ENCODE results near the gene CHGA.

The CHGA gene

GRCh38 chr14:92926180-92926845 lies 3.4 kb downstream of the CHGA start:
- TF ChIP-seq, protein P1, sequence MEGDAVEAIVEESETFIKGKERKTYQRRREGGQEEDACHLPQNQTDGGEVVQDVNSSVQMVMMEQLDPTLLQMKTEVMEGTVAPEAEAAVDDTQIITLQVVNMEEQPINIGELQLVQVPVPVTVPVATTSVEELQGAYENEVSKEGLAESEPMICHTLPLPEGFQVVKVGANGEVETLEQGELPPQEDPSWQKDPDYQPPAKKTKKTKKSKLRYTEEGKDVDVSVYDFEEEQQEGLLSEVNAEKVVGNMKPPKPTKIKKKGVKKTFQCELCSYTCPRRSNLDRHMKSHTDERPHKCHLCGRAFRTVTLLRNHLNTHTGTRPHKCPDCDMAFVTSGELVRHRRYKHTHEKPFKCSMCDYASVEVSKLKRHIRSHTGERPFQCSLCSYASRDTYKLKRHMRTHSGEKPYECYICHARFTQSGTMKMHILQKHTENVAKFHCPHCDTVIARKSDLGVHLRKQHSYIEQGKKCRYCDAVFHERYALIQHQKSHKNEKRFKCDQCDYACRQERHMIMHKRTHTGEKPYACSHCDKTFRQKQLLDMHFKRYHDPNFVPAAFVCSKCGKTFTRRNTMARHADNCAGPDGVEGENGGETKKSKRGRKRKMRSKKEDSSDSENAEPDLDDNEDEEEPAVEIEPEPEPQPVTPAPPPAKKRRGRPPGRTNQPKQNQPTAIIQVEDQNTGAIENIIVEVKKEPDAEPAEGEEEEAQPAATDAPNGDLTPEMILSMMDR (IDR thresholded peaks at IDR 0.05; ENCODE audit: borderline replicate concordance, extremely low read depth, low read length, poor library complexity, severe bottlenecking) = no peak
- TF ChIP-seq EZH2 (IDR thresholded peaks at IDR 0.05; ENCODE audit: borderline replicate concordance, low read depth, low read length, severe bottlenecking) = no peak
- Histone ChIP-seq H3K27ac (ENCODE audit: low read length) (no peak overlapping the region), H2AFZ (ENCODE audit: low read depth, low read length) (no peak overlapping the region), H3K4me2 (ENCODE audit: insufficient read depth, low read length) (no peak overlapping the region), H3K4me3 (ENCODE audit: low read depth in 1 of 2, low read length in 2 of 2) (no peak overlapping the region), H3K27me3 (ENCODE audit: insufficient read depth, low read length, poor library complexity) (no peaks in the 10 kb centered on the region), H3K4me1 (ENCODE audit: insufficient read depth, low read length) (no peaks in the 10 kb centered on the region), H3K9ac (ENCODE audit: low read depth, low read length) (no peak overlapping the region), H3K79me2 (ENCODE audit: insufficient read depth, low read length) (no peaks in the 10 kb centered on the region), H3K9me3 (ENCODE audit: insufficient read depth, low read length, severe bottlenecking) (no peaks in the 10 kb centered on the region), H4K20me1 (ENCODE audit: insufficient read depth, low read length) (no peaks in the 10 kb centered on the region; the same call in 1 of the 2 replicates), H3K36me3 (ENCODE audit: insufficient read depth, low read length) (no peaks in the 10 kb centered on the region)
- ATAC-seq (ENCODE audit: insufficient read depth, low read depth) (no peak), DNase-seq (no peak)

DNA sequence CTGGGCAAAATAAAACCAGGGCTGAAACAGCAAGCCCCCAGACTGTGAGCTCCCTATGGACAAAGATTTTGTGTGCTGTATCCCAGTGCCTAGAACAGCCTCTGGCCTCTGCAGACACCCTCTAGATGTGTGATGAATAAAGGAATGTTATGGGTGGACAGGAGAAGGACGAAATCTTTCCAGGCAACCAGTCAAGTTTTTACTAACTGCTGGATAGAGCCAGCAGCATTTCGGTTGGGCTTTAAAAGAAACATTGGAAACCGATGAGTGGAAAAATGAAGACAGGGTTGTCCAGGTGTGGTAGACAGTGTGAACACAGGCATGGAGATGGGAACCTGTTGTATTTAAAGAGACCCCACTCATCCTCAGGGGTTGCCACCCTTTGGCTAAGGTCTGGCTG lies 4.0 kb downstream of the CHGA start:
- H3K27me3 ChIP-seq (ENCODE audit: insufficient read depth, low read length, poor library complexity) = no peaks in the 10 kb centered on the region

GRCh38 chr14:92927349-92928257 lies 4.7 kb downstream of the CHGA start:
- Histone ChIP-seq H4K20me1 (ENCODE audit: insufficient read depth, low read length) (no peaks in the 10 kb centered on the region; the same call in 1 of the 2 replicates), H3K4me2 (ENCODE audit: insufficient read depth, low read length) (no peak overlapping the region), H3K27ac (ENCODE audit: low read length) (no peak overlapping the region)

More for the DNA sequence above, 4.0 kb downstream of the CHGA start:
- TF ChIP-seq, protein P1 (IDR thresholded peaks at IDR 0.05; ENCODE audit: borderline replicate concordance, extremely low read depth, low read length, poor library complexity, severe bottlenecking) = no peak
- TF ChIP-seq EZH2 (IDR thresholded peaks at IDR 0.05; ENCODE audit: borderline replicate concordance, low read depth, low read length, severe bottlenecking) = no peak
- DNase-seq (no peak), ATAC-seq (ENCODE audit: insufficient read depth, low read depth) (no peak)
- no peaks in the 10 kb centered on the region for H3K4me1 ChIP-seq (ENCODE audit: insufficient read depth, low read length)
- H3K4me2 ChIP-seq (ENCODE audit: insufficient read depth, low read length) = no peak overlapping the region
- H3K9me3 ChIP-seq (ENCODE audit: insufficient read depth, low read length, severe bottlenecking) = no peaks in the 10 kb centered on the region
- H2AFZ ChIP-seq (ENCODE audit: low read depth, low read length) = no peak overlapping the region
- no peak overlapping the region for H3K27ac ChIP-seq (ENCODE audit: low read length)
- H3K9ac ChIP-seq (ENCODE audit: low read depth, low read length) = no peak overlapping the region
- H4K20me1 ChIP-seq (ENCODE audit: insufficient read depth, low read length) = no peaks in the 10 kb centered on the region; the same call in 1 of the 2 replicates
- no peak overlapping the region for H3K4me3 ChIP-seq (ENCODE audit: low read depth in 1 of 2, low read length in 2 of 2)
- no peaks in the 10 kb centered on the region for H3K36me3 ChIP-seq (ENCODE audit: insufficient read depth, low read length)
- H3K79me2 ChIP-seq (ENCODE audit: insufficient read depth, low read length) = no peaks in the 10 kb centered on the region

More at GRCh38 chr14:92927349-92928257, 4.7 kb downstream of the CHGA start:
- Histone ChIP-seq H3K36me3 (ENCODE audit: insufficient read depth, low read length) (no peaks in the 10 kb centered on the region), H3K4me3 (ENCODE audit: low read depth in 1 of 2, low read length in 2 of 2) (no peak overlapping the region), H3K79me2 (ENCODE audit: insufficient read depth, low read length) (no peaks in the 10 kb centered on the region), H3K9ac (ENCODE audit: low read depth, low read length) (no peak overlapping the region), H3K27me3 (ENCODE audit: insufficient read depth, low read length, poor library complexity) (no peaks in the 10 kb centered on the region), H3K4me1 (ENCODE audit: insufficient read depth, low read length) (no peaks in the 10 kb centered on the region), H3K9me3 (ENCODE audit: insufficient read depth, low read length, severe bottlenecking) (no peaks in the 10 kb centered on the region), H2AFZ (ENCODE audit: low read depth, low read length) (no peak overlapping the region)
- DNase-seq (no peak), ATAC-seq (ENCODE audit: insufficient read depth, low read depth) (no peak)
- TF ChIP-seq, protein P1 (IDR thresholded peaks at IDR 0.05; ENCODE audit: borderline replicate concordance, extremely low read depth, low read length, poor library complexity, severe bottlenecking) = no peak
- TF ChIP-seq EZH2 (IDR thresholded peaks at IDR 0.05; ENCODE audit: borderline replicate concordance, low read depth, low read length, severe bottlenecking) = no peak

Measured in DND-41 (cell line).